ENCODE results near the gene COA5. TPM values are rescaled to one million over a fixed set of nuclear protein-coding genes. Genes with fewer than 3 reads are reported as not detected.

Gene COA5
- total RNA-seq, 2 experiments from 2014 or later: 33.6 to 40.0 TPM

DNA sequence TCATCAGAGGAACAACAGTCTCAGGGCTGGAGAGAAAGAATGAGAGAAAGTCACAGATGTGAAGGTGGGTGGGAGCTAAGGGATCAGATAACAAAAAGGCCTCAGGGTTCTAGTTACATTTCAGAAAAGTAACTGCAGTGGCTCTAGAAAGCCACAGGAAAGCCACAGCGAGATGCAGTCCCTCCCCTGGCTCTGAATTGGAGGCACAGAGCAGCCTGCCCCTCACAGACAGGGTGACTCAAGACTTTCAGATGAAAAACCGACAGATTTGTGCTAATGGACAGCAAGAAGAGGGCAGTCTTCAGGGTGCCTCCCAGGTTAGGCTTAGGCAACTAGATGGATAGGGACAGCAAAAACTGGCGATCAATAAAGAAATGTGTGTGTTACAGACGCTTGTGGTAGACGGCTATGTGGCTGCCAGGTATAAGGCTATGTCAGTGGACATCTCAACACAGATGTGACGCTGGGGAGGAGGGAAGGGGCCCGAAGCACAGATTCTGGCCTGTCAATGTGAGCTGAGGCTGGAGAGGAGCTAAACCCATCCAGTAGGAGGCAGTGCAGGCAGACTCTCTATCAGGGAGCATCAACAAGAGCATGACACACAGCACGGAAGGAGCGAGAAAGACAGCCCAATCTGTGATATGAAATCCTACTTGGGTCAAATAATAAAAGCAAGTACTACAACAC is 26.2 kb upstream of the COA5 start:
- H3K4me1 ChIP-seq (ENCODE audit: insufficient read depth, low read length, poor library complexity, severe bottlenecking): peaks cover 6% of the 10 kb centered on the region
- POLR2A ChIA-PET: no interaction called here
- no peaks in the 10 kb centered on the region for H3K9me2 ChIP-seq (ENCODE audit: insufficient read depth, low read length)
- H3K4me3 ChIP-seq (ENCODE audit: low read depth, low read length, poor library complexity, severe bottlenecking): no peak overlapping the region
- no peak overlapping the region for H3K4me2 ChIP-seq (ENCODE audit: low read length)
- CTCF ChIA-PET (ENCODE audit: unreplicated experiment): no interaction called here
- H3K36me3 ChIP-seq (ENCODE audit: insufficient read depth, low read length): no peaks in the 10 kb centered on the region
- H2AFZ ChIP-seq (ENCODE audit: low read length): no peak overlapping the region
- H4K20me1 ChIP-seq (ENCODE audit: insufficient read depth, low read length): no peaks in the 10 kb centered on the region
- H3K79me2 ChIP-seq (ENCODE audit: insufficient read depth, low read depth, low read length): no peaks in the 10 kb centered on the region
- no peaks in the 10 kb centered on the region for H3K9me3 ChIP-seq (ENCODE audit: low read length)
- TF ChIP-seq, protein P1, sequence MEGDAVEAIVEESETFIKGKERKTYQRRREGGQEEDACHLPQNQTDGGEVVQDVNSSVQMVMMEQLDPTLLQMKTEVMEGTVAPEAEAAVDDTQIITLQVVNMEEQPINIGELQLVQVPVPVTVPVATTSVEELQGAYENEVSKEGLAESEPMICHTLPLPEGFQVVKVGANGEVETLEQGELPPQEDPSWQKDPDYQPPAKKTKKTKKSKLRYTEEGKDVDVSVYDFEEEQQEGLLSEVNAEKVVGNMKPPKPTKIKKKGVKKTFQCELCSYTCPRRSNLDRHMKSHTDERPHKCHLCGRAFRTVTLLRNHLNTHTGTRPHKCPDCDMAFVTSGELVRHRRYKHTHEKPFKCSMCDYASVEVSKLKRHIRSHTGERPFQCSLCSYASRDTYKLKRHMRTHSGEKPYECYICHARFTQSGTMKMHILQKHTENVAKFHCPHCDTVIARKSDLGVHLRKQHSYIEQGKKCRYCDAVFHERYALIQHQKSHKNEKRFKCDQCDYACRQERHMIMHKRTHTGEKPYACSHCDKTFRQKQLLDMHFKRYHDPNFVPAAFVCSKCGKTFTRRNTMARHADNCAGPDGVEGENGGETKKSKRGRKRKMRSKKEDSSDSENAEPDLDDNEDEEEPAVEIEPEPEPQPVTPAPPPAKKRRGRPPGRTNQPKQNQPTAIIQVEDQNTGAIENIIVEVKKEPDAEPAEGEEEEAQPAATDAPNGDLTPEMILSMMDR (conservative IDR thresholded peaks at IDR 0.05; ENCODE audit: low read length): peak; percentile 71
- no peak for TF ChIP-seq EZH2phosphoT487 (IDR thresholded peaks at IDR 0.05; ENCODE audit: borderline replicate concordance, low read depth, low read length)
- no TSS peak for BruUV-seq (replicated peaks)
- H3K27ac ChIP-seq (ENCODE audit: low read depth, low read length, poor library complexity, severe bottlenecking): no peak overlapping the region
- intact Hi-C loops (cut with micrococcal nuclease; ENCODE audit: unreplicated experiment): no loop called here
- DNase-seq (ENCODE audit: low spot score): no peak

DNA sequence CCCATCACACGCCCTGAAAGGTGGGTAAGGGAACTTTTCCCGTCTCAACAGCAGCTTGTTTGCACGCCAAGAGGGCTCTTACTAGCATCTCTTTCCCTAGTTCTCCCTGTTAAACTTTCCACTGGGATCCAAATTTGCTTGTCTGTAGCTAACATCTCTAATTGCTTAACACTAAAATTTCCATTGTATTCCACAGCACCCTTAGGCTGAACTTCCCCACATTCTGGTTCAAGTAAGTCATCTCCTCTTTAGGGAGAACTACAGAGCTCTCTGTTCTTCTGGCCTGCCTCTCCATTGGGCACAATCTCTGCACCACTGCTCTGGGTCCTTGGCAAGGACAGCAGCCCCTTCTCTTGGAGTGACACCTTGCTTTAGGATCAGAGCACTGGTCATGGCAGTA is 24.0 kb upstream of the COA5 start:
- Histone ChIP-seq H3K4me3 (ENCODE audit: low read depth, low read length, poor library complexity, severe bottlenecking) (no peak overlapping the region), H2AFZ (ENCODE audit: low read length) (no peak overlapping the region), H3K36me3 (ENCODE audit: insufficient read depth, low read length) (no peaks in the 10 kb centered on the region), H3K79me2 (ENCODE audit: insufficient read depth, low read depth, low read length) (no peaks in the 10 kb centered on the region), H3K9me3 (ENCODE audit: low read length) (no peaks in the 10 kb centered on the region), H3K9me2 (ENCODE audit: insufficient read depth, low read length) (no peaks in the 10 kb centered on the region), H4K20me1 (ENCODE audit: insufficient read depth, low read length) (no peaks in the 10 kb centered on the region), H3K27ac (ENCODE audit: low read depth, low read length, poor library complexity, severe bottlenecking) (no peak overlapping the region), H3K4me1 (ENCODE audit: insufficient read depth, low read length, poor library complexity, severe bottlenecking) (peaks cover under 1% of the 10 kb centered on the region), H3K4me2 (ENCODE audit: low read length) (no peak overlapping the region)
- no peak for DNase-seq (ENCODE audit: low spot score)
- ChIA-PET CTCF (ENCODE audit: unreplicated experiment) (no interaction called here), POLR2A (no interaction called here)
- BruUV-seq (replicated peaks): no TSS peak
- TF ChIP-seq EZH2phosphoT487 (IDR thresholded peaks at IDR 0.05; ENCODE audit: borderline replicate concordance, low read depth, low read length): no peak
- TF ChIP-seq, protein P1 (conservative IDR thresholded peaks at IDR 0.05; ENCODE audit: low read length): no peak
- intact Hi-C loops (cut with micrococcal nuclease; ENCODE audit: unreplicated experiment): no loop called here

DNA sequence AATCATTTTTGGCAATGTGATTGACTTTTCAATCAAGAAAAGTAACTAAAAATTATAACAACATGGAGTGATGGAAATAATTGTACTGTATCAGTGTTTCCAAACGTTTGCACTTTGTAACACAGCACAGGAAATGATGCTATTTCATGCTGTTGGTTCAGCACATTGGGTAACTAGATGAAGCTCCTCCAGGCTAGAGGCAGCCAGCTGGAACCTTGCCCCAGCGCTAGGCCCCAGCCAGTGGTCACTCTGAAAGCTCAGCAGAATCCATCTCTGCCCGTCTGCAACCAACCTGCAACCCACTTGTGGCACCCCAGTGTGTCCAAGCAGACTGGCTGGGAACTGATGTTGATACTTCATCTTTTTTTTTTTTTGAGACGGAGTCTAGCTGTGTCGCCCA is 15.3 kb upstream of the COA5 start:
- no TSS peak for BruUV-seq (replicated peaks)

More for the DNA sequence above, 15.3 kb upstream of the COA5 start:
- no peaks in the 10 kb centered on the region for H3K79me2 ChIP-seq (ENCODE audit: insufficient read depth, low read depth, low read length)
- no peaks in the 10 kb centered on the region for H3K9me2 ChIP-seq (ENCODE audit: insufficient read depth, low read length)
- H3K27ac ChIP-seq (ENCODE audit: low read depth, low read length, poor library complexity, severe bottlenecking): no peak overlapping the region
- H3K36me3 ChIP-seq (ENCODE audit: insufficient read depth, low read length): peaks cover 16% of the 10 kb centered on the region; the same call in 1 of the 2 replicates
- CTCF ChIA-PET (ENCODE audit: unreplicated experiment): interaction anchor here (0.5 kb wide), 1 partner anchor 204 kb away, joined by 3 read pairs; no protein-coding TSS in a partner anchor
- peaks cover 18% of the 10 kb centered on the region for H3K4me1 ChIP-seq (ENCODE audit: insufficient read depth, low read length, poor library complexity, severe bottlenecking)
- peak overlapping the region; percentile 7; the same call in 1 of the 2 replicates for H2AFZ ChIP-seq (ENCODE audit: low read length)
- no peak overlapping the region for H3K4me3 ChIP-seq (ENCODE audit: low read depth, low read length, poor library complexity, severe bottlenecking)
- TF ChIP-seq, protein P1 (conservative IDR thresholded peaks at IDR 0.05; ENCODE audit: low read length): no peak
- no peak for TF ChIP-seq EZH2phosphoT487 (IDR thresholded peaks at IDR 0.05; ENCODE audit: borderline replicate concordance, low read depth, low read length)
- intact Hi-C loops (cut with micrococcal nuclease; ENCODE audit: unreplicated experiment): no loop called here
- H4K20me1 ChIP-seq (ENCODE audit: insufficient read depth, low read length): no peaks in the 10 kb centered on the region
- POLR2A ChIA-PET: interaction anchor here (0.6 to 0.7 kb wide), 2 partner anchors 205 to 245 kb away, joined by 3 to 4 read pairs; no protein-coding TSS in a partner anchor
- H3K4me2 ChIP-seq (ENCODE audit: low read length): peak overlapping the region; percentile 43
- DNase-seq (ENCODE audit: low spot score): peak; percentile 35
- no peaks in the 10 kb centered on the region for H3K9me3 ChIP-seq (ENCODE audit: low read length)
